GM18526 (cell line): ENCODE results near the gene ALDH5A1.
A peak's percentile ranks its signal among the peaks of the same experiment; 100 is the strongest.

Experiments used
- POLR2A ChIP-seq: IDR thresholded peaks from 3 replicates; pipeline ENCODE4 v1.6.1; 2011; ENCODE audit not compliant: insufficient read length; ENCODE audit errors: extremely low read depth

ALDH5A1 gene

DNA sequence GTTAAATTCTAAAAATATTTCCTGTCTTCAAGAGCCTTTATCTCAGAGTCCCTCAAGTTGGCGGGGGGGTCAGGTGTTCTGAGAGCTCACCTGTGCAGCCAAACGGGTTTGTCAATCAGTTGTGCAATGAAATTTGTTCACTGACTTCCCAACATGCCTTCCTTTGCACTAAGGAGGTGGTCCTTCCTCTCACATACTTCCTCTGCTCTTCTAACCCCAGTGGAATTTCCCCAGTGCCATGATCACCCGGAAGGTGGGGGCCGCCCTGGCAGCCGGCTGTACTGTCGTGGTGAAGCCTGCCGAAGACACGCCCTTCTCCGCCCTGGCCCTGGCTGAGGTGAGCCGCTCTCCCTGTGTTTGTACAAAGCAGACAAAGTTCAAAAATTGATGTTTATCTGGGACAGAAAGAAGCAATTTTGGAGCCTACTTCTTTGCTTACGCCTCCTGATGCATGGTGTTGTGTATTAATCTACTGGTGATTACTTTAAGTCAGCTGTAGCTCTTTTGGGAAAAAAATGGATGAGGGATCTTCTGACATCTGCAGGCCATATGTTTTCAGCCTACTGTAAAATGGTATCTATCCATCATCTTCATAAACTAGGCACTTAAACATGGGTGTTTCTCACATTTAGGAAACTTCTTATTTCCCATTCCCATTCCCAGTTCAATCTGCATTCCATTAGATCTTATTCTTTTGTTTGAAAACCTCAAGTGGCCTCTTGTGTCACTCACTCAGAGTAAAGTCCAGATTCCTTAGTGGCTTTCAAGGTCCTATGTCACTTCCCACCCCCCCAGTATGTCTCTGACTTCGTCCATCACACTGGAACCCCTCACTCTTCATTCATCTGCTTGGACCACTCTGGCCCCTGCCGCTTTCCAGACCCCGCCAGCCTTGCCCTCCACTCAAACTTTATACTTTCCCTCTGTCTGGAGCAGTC is 10.1 kb downstream of the ALDH5A1 start:
- TF ChIP-seq POLR2A = no peak

GRCh38 chr6:24506814-24507520 is 12.2 kb downstream of the ALDH5A1 start:
- no peak for TF ChIP-seq POLR2A

DNA sequence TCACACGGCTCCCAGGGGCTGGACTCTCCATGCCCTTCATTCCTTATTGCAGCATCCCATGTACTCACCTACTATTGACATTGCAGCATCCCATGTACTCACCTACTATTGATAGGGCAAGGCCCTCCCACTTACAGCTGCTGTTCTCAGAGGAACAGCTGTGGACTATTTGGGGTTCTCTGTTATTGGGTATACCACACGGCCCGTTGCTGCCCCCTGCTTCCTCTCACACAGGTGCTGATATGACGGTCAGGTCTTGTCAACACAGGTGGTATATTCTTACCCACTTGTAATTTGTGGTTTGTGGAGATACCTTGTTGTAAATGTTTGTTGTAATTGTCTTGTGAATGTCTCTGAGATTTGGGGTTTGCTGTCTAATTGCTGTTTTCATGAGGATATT is 18.8 kb downstream of the ALDH5A1 start:
- TF ChIP-seq POLR2A = no peak

GRCh38 chr6:24517659-24518543 is 23.1 kb downstream of the ALDH5A1 start:
- TF ChIP-seq POLR2A = peak; percentile 42

- TF ChIP-seq POLR2A = no peak
Observed at GRCh38 chr6:24520929-24521546, 26.3 kb downstream of the ALDH5A1 start.

GRCh38 chr6:24522228-24523176 is 27.7 kb downstream of the ALDH5A1 start:
- no peak for TF ChIP-seq POLR2A

- no peak for TF ChIP-seq POLR2A
Observed at GRCh38 chr6:24524329-24524728, 29.6 kb downstream of the ALDH5A1 start.

DNA sequence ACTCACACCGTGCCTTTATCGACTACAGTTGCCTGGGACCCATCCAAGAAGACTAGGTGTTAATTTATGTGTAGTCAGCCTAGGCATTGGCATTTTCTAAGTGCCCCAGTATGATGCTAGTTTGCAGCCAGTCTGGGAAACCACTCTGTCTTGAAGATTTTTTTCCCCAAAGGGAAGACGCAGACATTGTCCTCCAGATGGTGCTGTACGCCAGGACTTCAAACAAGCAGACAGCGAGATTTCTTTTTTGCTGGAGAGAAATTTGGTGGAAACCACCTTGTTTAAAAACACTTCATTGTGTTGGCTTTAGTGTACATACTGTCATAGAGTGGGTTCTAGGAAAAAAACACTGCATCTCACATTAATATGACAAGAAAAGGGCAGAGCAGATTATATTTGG is 30.0 kb downstream of the ALDH5A1 start:
- no peak for TF ChIP-seq POLR2A

DNA sequence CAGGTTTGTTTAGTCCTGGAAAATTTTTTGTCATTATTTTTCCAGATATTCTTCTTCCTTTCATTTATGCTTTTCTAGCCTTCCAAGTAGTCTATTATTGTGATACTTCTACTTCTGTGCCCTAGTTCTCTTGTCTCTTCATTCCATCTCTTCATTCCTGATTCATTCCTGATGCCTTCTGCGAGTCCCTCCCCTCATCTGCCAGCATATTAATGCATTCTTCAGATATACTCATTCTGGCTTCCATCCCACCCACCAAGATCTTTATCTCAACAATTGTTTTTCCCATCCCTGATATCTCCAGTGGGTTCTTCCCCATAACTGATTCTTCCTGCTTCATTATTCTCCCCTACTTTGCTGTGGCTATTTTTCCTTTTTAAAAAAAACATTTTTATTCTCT is 35.2 kb downstream of the ALDH5A1 start:
- no peak for TF ChIP-seq POLR2A

GRCh38 chr6:24534329-24534728 is 39.6 kb downstream of the ALDH5A1 start:
- no peak for TF ChIP-seq POLR2A

- TF ChIP-seq POLR2A = no peak
Observed at GRCh38 chr6:24535210-24535609, 40.4 kb downstream of the ALDH5A1 start.

DNA sequence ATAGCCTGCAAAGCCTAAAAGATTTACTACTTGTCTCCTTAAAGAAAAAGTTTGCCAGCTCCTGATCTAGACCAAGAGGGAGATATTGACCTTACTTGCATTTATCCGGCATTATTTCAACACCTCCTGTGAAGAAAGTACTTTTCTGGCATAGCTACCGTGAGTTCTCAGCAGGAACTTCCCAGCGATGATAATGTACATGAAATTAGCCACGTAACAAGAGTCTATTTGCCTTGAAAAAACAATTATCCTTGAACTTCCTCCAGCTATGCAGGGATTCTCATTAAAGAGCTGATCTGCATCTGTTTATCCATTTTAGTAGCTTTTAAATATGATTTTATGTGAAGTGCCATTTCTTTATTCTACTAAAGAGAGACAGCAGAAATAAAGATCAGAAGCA is 41.7 kb downstream of the ALDH5A1 start:
- no peak for TF ChIP-seq POLR2A

GRCh38 chr6:24537082-24537699 is 42.4 kb downstream of the ALDH5A1 start:
- no peak for TF ChIP-seq POLR2A
